Mesendoderm (in vitro differentiated cells): ENCODE results near the gene GALNTL6.
"Not testable (repeated sequence)": the region's sequence is repeated elsewhere in the genome, so short reads cannot be mapped to it uniquely, and the experiment has no call there.

Source experiments
- DNase-seq: peaks from one replicate; pipeline ENCODE4 v3.0.0; 2013
- H2AK5ac ChIP-seq: 2 replicates; pipeline ENCODE4 v1.6.1; 2013; ENCODE audit warnings: low read length, inconsistent platforms
- H2BK120ac ChIP-seq: 2 replicates; pipeline ENCODE4 v1.6.1; 2013; ENCODE audit warnings: low read depth, mild to moderate bottlenecking, low read length, moderate library complexity, mixed read lengths
- H2BK15ac ChIP-seq: replicated peaks from 2 replicates; pipeline ENCODE4 v1.6.1; 2013; ENCODE audit warnings: low read depth, mild to moderate bottlenecking, moderate library complexity
- H2BK5ac ChIP-seq: 2 replicates; pipeline ENCODE4 v1.6.1; 2013; ENCODE audit warnings: low read length, inconsistent platforms
- H3K18ac ChIP-seq: 2 replicates; pipeline ENCODE4 v1.6.1; 2013; ENCODE audit warnings: mild to moderate bottlenecking, low read length, mixed read lengths
- H3K23ac ChIP-seq: one replicate; pipeline ENCODE4 v1.6.1; 2013; ENCODE audit warnings: low read length
- H3K27ac ChIP-seq: 2 replicates; pipeline ENCODE4 v1.5.1; 2013; ENCODE audit warnings: low read depth, mild to moderate bottlenecking, inconsistent platforms, low read length, moderate library complexity
- H3K27me3 ChIP-seq: 2 replicates; pipeline ENCODE4 v1.6.1; 2013; ENCODE audit warnings: low read length, control low read depth, mild to moderate bottlenecking, inconsistent platforms; ENCODE audit not compliant: insufficient read depth, poor library complexity
- H3K36me3 ChIP-seq: 2 replicates; pipeline ENCODE4 v1.6.1; 2013; ENCODE audit warnings: low read length, inconsistent platforms; ENCODE audit not compliant: control insufficient read depth, insufficient read depth
- H3K4ac ChIP-seq: one replicate; pipeline ENCODE4 v1.6.1; 2013; ENCODE audit warnings: low read depth, mild to moderate bottlenecking, low read length, moderate library complexity
- H3K4me1 ChIP-seq: 2 replicates; pipeline ENCODE4 v1.6.1; 2013; ENCODE audit warnings: low read depth, low read length, inconsistent platforms; ENCODE audit not compliant: control insufficient read depth
- H3K4me2 ChIP-seq: 2 replicates; pipeline ENCODE4 v1.6.1; 2013; ENCODE audit warnings: low read length
- H3K4me3 ChIP-seq: 2 replicates; pipeline ENCODE4 v1.5.1; 2013; ENCODE audit warnings: mild to moderate bottlenecking, low read length
- H3K56ac ChIP-seq: one replicate; pipeline ENCODE4 v1.6.1; 2013; ENCODE audit warnings: low read length
- H3K79me1 ChIP-seq: 2 replicates; pipeline ENCODE4 v1.6.1; 2013; ENCODE audit warnings: low read length, inconsistent platforms
- H3K79me2 ChIP-seq: 2 replicates; pipeline ENCODE4 v1.6.1; 2013; ENCODE audit warnings: mild to moderate bottlenecking, low read length; ENCODE audit not compliant: control insufficient read depth, insufficient read depth
- H3K9ac ChIP-seq: 2 replicates; pipeline ENCODE4 v1.6.1; 2013; ENCODE audit warnings: low read length, inconsistent platforms
- H4K5ac ChIP-seq: one replicate; pipeline ENCODE4 v1.6.1; 2013; ENCODE audit warnings: low read length
- H4K8ac ChIP-seq: one replicate; pipeline ENCODE4 v1.6.1; 2013; ENCODE audit warnings: low read depth, mild to moderate bottlenecking, control low read depth, low read length, moderate library complexity
- WGBS: extraction: QIAGEN DNeasy Blood & Tissue Kit; methylation state at CpG from one replicate; pipeline ENCODE4 v1.1.7; 2013; ENCODE audit warnings: low lambda C conversion rate, missing lambda C conversion rate; ENCODE audit not compliant: insufficient coverage; ENCODE audit errors: extremely low coverage; 5-methylcytosine and 5-hydroxymethylcytosine counted together

GALNTL6 gene

GRCh38 chr4:172733645-172734044 is 920.4 kb downstream of the GALNTL6 start:
- H2AK5ac ChIP-seq, H3K23ac ChIP-seq, H3K56ac ChIP-seq, H3K4me2 ChIP-seq, H3K79me2 ChIP-seq, H3K4me1 ChIP-seq, H3K4ac ChIP-seq, H3K18ac ChIP-seq, H3K4me3 ChIP-seq, H2BK5ac ChIP-seq, H3K79me1 ChIP-seq, H3K27ac ChIP-seq, H3K27me3 ChIP-seq, H3K36me3 ChIP-seq, H4K8ac ChIP-seq, H2BK15ac ChIP-seq, H3K9ac ChIP-seq, H2BK120ac ChIP-seq, H4K5ac ChIP-seq, DNase-seq: not testable (repeated sequence)
- no CpG with 5 or more reads among the region's 3 CpGs for WGBS

GRCh38 chr4:172734555-172734954 is 921.4 kb downstream of the GALNTL6 start:
- Histone ChIP-seq H3K36me3 (no peaks in the 10 kb centered on the region), H3K23ac (no peak overlapping the region), H3K79me1 (no peaks in the 10 kb centered on the region), H3K79me2 (no peaks in the 10 kb centered on the region), H2BK5ac (no peak overlapping the region), H2BK15ac (no peak overlapping the region), H3K27me3 (no peaks in the 10 kb centered on the region), H3K18ac (no peak overlapping the region), H3K9ac (no peak overlapping the region), H3K27ac (no peak overlapping the region), H3K4me1 (no peaks in the 10 kb centered on the region), H3K4me3 (no peak overlapping the region), H2AK5ac (no peak overlapping the region), H3K56ac (no peak overlapping the region), H3K4ac (no peak overlapping the region), H3K4me2 (no peak overlapping the region), H4K5ac (no peak overlapping the region), H2BK120ac (no peak overlapping the region), H4K8ac (no peak overlapping the region)
- DNase-seq, result no peak
- no CpG with 5 or more reads among the region's 4 CpGs for WGBS

GRCh38 chr4:172736046-172736445 is 922.8 kb downstream of the GALNTL6 start:
- Histone ChIP-seq H2BK120ac (no peak overlapping the region), H2BK15ac (no peak overlapping the region), H3K4ac (no peak overlapping the region), H3K36me3 (no peaks in the 10 kb centered on the region), H3K4me2 (no peak overlapping the region), H2BK5ac (no peak overlapping the region), H3K79me2 (no peaks in the 10 kb centered on the region), H3K23ac (no peak overlapping the region), H3K4me1 (no peaks in the 10 kb centered on the region), H3K27me3 (no peaks in the 10 kb centered on the region), H3K79me1 (no peaks in the 10 kb centered on the region), H3K9ac (no peak overlapping the region), H3K27ac (no peak overlapping the region), H3K4me3 (no peak overlapping the region), H4K8ac (no peak overlapping the region), H3K18ac (no peak overlapping the region), H4K5ac (no peak overlapping the region), H3K56ac (no peak overlapping the region), H2AK5ac (no peak overlapping the region)
- peak; percentile 3 for DNase-seq
- WGBS, result no CpG with 5 or more reads among the region's 5 CpGs

GRCh38 chr4:172740434-172740833 is 927.2 kb downstream of the GALNTL6 start:
- Histone ChIP-seq H2BK15ac (no peak overlapping the region), H3K36me3 (no peaks in the 10 kb centered on the region), H2BK120ac (no peak overlapping the region), H3K23ac (no peak overlapping the region), H3K18ac (no peak overlapping the region), H3K9ac (no peak overlapping the region), H3K79me1 (no peaks in the 10 kb centered on the region), H4K5ac (no peak overlapping the region), H4K8ac (no peak overlapping the region), H3K4me1 (no peaks in the 10 kb centered on the region), H3K4ac (no peak overlapping the region), H3K27me3 (no peaks in the 10 kb centered on the region), H3K79me2 (no peaks in the 10 kb centered on the region), H3K4me2 (no peak overlapping the region), H3K4me3 (no peak overlapping the region), H2AK5ac (no peak overlapping the region), H2BK5ac (no peak overlapping the region), H3K27ac (no peak overlapping the region), H3K56ac (no peak overlapping the region)
- WGBS, result no CpG with 5 or more reads among the region's 1 CpG
- no peak for DNase-seq

GRCh38 chr4:172750910-172751309 is 937.7 kb downstream of the GALNTL6 start:
- Histone ChIP-seq H3K56ac (no peak overlapping the region), H3K4me1 (no peaks in the 10 kb centered on the region), H3K9ac (no peak overlapping the region), H3K27ac (no peak overlapping the region), H2BK15ac (no peak overlapping the region), H2BK5ac (no peak overlapping the region), H3K4me2 (no peak overlapping the region), H3K4ac (no peak overlapping the region), H4K8ac (no peak overlapping the region), H4K5ac (no peak overlapping the region), H3K23ac (no peak overlapping the region), H3K36me3 (no peaks in the 10 kb centered on the region), H3K4me3 (no peak overlapping the region), H2BK120ac (no peak overlapping the region), H3K79me1 (no peaks in the 10 kb centered on the region), H3K27me3 (no peaks in the 10 kb centered on the region), H3K79me2 (no peaks in the 10 kb centered on the region), H2AK5ac (no peak overlapping the region), H3K18ac (no peak overlapping the region)
- no peak for DNase-seq
- WGBS, result no CpG with 5 or more reads among the region's 1 CpG

- Histone ChIP-seq H3K36me3 (no peaks in the 10 kb centered on the region), H3K79me1 (no peaks in the 10 kb centered on the region), H3K4me2 (no peak overlapping the region), H3K23ac (no peak overlapping the region), H3K4me1 (no peaks in the 10 kb centered on the region), H3K4me3 (no peak overlapping the region), H4K8ac (no peak overlapping the region), H4K5ac (no peak overlapping the region), H3K79me2 (no peaks in the 10 kb centered on the region), H3K27ac (no peak overlapping the region), H3K27me3 (no peaks in the 10 kb centered on the region), H2BK120ac (no peak overlapping the region), H3K9ac (no peak overlapping the region), H3K56ac (no peak overlapping the region), H2BK5ac (no peak overlapping the region), H2AK5ac (no peak overlapping the region), H3K18ac (no peak overlapping the region), H2BK15ac (no peak overlapping the region), H3K4ac (no peak overlapping the region)
- no CpG with 5 or more reads among the region's 2 CpGs for WGBS
- no peak for DNase-seq
Measured at GRCh38 chr4:172751550-172751949, 938.3 kb downstream of the GALNTL6 start.
